ENCODE results near the gene TMEM234.

TMEM234 gene

GRCh38 chr1:32182060-32182459 lies 40.1 kb downstream of the TMEM234 start:
- no peak for TF ChIP-seq CTCF (IDR thresholded peaks at IDR 0.05; ENCODE audit: low read depth, low read length)
- TF ChIP-seq MAX (IDR thresholded peaks at IDR 0.05; ENCODE audit: low read depth, low read length): no peak
- TF ChIP-seq POLR2A (IDR thresholded peaks at IDR 0.05; ENCODE audit: extremely low read depth, insufficient read length): no peak
- TF ChIP-seq MYC (IDR thresholded peaks at IDR 0.05; ENCODE audit: low read depth, low read length): no peak
- peak overlapping the region; percentile 91 for H3K4me3 ChIP-seq (ENCODE audit: low read depth, low read length)
- DNase-seq (ENCODE audit: low read depth): no peak

- H3K4me3 ChIP-seq (ENCODE audit: low read depth, low read length): peak overlapping the region; percentile 91
- no peak for DNase-seq (ENCODE audit: low read depth)
- TF ChIP-seq MYC (IDR thresholded peaks at IDR 0.05; ENCODE audit: low read depth, low read length) (no peak), MAX (IDR thresholded peaks at IDR 0.05; ENCODE audit: low read depth, low read length) (no peak), POLR2A (IDR thresholded peaks at IDR 0.05; ENCODE audit: extremely low read depth, insufficient read length) (no peak), CTCF (IDR thresholded peaks at IDR 0.05; ENCODE audit: low read depth, low read length) (no peak)
Observed at GRCh38 chr1:32181563-32181962, 40.6 kb downstream of the TMEM234 start.

GRCh38 chr1:32181065-32181464 lies 41.1 kb downstream of the TMEM234 start:
- H3K4me3 ChIP-seq (ENCODE audit: low read depth, low read length): peak overlapping the region; percentile 91
- no peak for DNase-seq (ENCODE audit: low read depth)
- TF ChIP-seq MYC (IDR thresholded peaks at IDR 0.05; ENCODE audit: low read depth, low read length) (no peak), MAX (IDR thresholded peaks at IDR 0.05; ENCODE audit: low read depth, low read length) (no peak), POLR2A (IDR thresholded peaks at IDR 0.05; ENCODE audit: extremely low read depth, insufficient read length) (no peak), CTCF (IDR thresholded peaks at IDR 0.05; ENCODE audit: low read depth, low read length) (no peak)

GRCh38 chr1:32180186-32181060 lies 41.7 kb downstream of the TMEM234 start:
- peak; percentile 62 for DNase-seq (ENCODE audit: low read depth)
- peak overlapping the region; percentile 91 for H3K4me3 ChIP-seq (ENCODE audit: low read depth, low read length)
- TF ChIP-seq MYC (IDR thresholded peaks at IDR 0.05; ENCODE audit: low read depth, low read length): no peak
- no peak for TF ChIP-seq CTCF (IDR thresholded peaks at IDR 0.05; ENCODE audit: low read depth, low read length)
- TF ChIP-seq MAX (IDR thresholded peaks at IDR 0.05; ENCODE audit: low read depth, low read length): no peak
- no peak for TF ChIP-seq POLR2A (IDR thresholded peaks at IDR 0.05; ENCODE audit: extremely low read depth, insufficient read length)

GRCh38 chr1:32179443-32180185 lies 42.5 kb downstream of the TMEM234 start, which contains the start of gene TXLNA:
Gene TXLNA (plus strand): TSS chr1:32179675. CDS start chr1:32180346, 671 bp downstream.
- peak within 1 kb of the TSS; percentile 91 for H3K4me3 ChIP-seq (ENCODE audit: low read depth, low read length)
- TF ChIP-seq MYC (IDR thresholded peaks at IDR 0.05; ENCODE audit: low read depth, low read length) (peak; percentile 94), POLR2A (IDR thresholded peaks at IDR 0.05; ENCODE audit: extremely low read depth, insufficient read length) (peak; percentile 92), MAX (IDR thresholded peaks at IDR 0.05; ENCODE audit: low read depth, low read length) (peak; percentile 79), CTCF (IDR thresholded peaks at IDR 0.05; ENCODE audit: low read depth, low read length) (no peak)
- DNase-seq (ENCODE audit: low read depth): peak; percentile 95
